ENCODE results near the gene UQCC3.

DNA sequence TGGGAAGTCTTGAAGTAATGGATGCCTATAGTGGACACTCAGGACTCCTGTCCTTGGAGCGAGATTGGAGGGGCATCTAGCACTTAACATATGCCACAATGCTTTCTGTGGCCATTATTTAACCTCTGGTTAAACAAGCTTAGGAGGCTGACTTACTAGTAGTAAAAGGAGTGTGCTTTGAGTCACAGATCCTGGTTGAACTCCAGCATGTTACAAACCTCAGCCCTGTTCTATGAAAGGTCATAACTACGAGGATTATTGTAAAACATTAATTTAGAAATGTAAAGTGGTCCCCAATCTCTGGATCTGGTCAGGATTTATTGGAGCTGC lies 1.7 kb downstream of the UQCC3 start:
- TF ChIP-seq POLR2AphosphoS5 (IDR thresholded peaks at IDR 0.05; ENCODE audit: borderline replicate concordance, low read depth, low read length) (no peak), EZH2 (IDR thresholded peaks at IDR 0.05) (no peak)
